Retinal pigment epithelial cell (primary cell): ENCODE measurements around the gene LRPAP1.

Experiments used
- DNase-seq: peaks from one replicate; pipeline ENCODE4 v3.0.0-alpha.2; 2010; ENCODE audit warnings: low read depth
- H3K4me3 ChIP-seq: 2 replicates; pipeline ENCODE4 v1.5.1; 2011; ENCODE audit warnings: mild to moderate bottlenecking, low read length, control low read depth, moderate library complexity
- TF ChIP-seq, protein P1 (sequence below): conservative IDR thresholded peaks from 2 replicates; pipeline ENCODE4 v1.5.1; 2011; ENCODE audit warnings: low read depth, low read length, control low read depth, inconsistent platforms

Gene LRPAP1

DNA sequence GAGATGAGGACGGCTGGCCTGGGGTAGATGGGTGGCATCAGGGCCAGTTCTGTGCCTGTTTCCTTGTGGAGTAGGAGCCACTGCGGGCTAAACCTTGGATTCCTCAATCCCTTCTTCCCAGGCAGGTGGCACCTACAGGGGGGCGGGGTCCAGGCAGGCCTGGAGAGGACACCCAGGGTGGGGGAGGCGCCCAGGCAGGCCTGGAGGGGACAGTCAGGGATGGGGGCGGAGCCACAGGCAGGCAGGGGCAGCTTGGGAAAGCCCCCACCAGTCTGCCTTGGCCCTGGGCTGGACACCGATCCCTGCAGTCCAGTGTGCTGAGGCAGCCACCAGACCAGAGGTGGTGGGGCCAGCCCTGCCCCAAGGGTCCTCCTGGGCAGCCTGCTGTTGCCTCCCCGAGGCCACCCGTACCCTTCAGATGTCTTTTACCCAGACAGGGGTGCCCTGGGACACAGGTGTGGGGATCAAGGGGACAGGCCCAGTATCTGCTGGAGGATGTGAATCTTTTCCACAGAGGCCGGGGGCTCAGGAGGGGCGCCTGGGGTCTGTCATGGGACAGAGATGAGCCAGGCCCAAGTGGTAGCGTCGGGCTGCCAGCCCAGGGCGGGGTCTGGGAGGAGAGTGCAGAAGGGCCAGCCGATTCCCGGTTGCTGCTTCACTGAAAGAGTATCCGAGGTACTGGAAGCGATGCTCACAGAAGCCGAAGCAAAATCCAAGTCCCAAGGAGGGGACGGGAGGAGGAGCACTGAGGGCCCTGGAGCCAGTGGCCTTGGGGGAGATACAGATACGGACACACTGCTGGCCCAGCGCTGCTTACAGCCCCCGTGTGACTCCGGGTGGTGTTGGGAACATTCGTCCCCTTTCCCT lies 34.5 kb downstream of the LRPAP1 start:
- no peak for DNase-seq
- TF ChIP-seq, protein P1, sequence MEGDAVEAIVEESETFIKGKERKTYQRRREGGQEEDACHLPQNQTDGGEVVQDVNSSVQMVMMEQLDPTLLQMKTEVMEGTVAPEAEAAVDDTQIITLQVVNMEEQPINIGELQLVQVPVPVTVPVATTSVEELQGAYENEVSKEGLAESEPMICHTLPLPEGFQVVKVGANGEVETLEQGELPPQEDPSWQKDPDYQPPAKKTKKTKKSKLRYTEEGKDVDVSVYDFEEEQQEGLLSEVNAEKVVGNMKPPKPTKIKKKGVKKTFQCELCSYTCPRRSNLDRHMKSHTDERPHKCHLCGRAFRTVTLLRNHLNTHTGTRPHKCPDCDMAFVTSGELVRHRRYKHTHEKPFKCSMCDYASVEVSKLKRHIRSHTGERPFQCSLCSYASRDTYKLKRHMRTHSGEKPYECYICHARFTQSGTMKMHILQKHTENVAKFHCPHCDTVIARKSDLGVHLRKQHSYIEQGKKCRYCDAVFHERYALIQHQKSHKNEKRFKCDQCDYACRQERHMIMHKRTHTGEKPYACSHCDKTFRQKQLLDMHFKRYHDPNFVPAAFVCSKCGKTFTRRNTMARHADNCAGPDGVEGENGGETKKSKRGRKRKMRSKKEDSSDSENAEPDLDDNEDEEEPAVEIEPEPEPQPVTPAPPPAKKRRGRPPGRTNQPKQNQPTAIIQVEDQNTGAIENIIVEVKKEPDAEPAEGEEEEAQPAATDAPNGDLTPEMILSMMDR = no peak
- no peak overlapping the region for H3K4me3 ChIP-seq

DNA sequence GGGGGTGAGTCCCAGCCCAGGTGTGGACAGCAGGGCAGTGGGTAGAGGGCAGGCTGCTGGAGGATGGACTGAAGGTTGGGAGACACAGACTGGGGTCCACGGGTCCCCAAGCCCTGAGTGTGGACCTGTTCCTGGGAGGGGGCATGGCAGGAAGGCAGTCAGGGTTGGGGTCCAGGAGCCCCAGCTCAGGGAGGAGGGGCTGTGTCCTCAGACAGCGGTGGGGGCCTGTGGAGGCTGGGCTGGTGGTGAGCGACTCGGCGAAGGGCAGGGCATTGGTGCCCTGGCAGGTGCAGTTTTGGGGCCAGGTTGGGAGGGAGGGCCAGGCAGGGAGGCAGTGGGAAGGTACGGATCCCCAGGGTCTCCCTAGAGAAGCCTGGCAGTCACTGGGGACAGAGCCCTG lies 35.1 kb downstream of the LRPAP1 start:
- TF ChIP-seq, protein P1 = no peak
- H3K4me3 ChIP-seq = no peak overlapping the region
- no peak for DNase-seq

DNA sequence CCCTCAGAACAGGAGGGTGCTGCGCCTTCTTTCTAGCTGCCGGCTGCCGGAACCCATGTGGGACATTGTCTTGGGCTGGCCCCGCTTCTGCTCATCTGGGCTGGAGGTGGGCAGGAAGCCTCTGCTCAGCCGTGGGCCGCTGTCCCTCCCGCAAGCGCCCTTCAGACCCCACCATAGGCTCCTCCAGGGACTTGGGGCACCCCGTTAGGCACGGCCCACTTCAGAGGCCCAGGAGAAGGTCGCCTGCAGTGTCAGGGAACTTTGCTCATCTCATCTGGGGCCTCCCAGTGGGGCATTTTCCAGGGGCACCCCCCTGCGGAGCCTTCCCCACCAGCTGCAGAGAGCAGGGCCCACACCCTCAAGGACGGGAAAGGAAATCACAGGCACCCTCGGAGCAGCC lies 36.2 kb downstream of the LRPAP1 start:
- no peak for DNase-seq
- no peak overlapping the region for H3K4me3 ChIP-seq
- TF ChIP-seq, protein P1 = no peak

DNA sequence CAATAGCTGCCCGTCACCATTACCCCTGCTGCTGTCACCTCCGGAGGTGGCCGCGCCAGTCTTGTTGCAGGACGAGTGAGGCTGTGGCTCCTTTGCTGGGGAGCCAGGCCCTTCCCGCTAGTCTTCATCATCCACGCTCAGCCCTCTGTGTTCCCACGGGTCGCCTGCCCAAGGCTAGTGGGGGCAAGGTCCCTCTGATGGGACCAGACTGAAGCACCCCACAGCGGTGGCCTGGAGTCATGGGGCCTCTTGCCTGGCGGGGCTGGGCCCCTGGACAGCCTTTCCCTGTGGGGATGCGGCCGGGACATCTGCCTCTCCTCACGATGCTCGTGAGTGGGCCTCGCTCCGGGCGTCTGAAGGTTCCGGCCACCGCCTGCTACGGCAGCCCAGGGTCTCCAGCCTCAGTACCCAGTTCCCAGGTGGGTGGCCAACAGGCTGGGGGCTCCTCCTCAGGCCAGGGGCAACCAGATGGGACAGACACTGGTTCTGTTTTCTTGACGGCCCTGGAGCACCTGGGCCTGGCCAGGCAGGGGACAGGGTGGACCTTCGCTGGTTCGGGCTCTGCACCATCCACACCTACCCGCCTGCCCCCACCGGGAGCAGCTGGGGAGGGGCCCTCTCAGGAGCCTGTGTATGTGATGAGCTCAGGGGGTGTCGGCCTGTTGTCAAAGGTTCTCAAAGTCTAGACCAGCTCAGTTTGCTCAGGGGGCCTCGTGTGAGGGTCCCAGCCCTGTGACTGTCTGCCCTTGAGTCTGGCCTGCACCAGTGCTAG lies 36.8 kb downstream of the LRPAP1 start:
- no peak for DNase-seq
- TF ChIP-seq, protein P1 = no peak
- H3K4me3 ChIP-seq = no peak overlapping the region

DNA sequence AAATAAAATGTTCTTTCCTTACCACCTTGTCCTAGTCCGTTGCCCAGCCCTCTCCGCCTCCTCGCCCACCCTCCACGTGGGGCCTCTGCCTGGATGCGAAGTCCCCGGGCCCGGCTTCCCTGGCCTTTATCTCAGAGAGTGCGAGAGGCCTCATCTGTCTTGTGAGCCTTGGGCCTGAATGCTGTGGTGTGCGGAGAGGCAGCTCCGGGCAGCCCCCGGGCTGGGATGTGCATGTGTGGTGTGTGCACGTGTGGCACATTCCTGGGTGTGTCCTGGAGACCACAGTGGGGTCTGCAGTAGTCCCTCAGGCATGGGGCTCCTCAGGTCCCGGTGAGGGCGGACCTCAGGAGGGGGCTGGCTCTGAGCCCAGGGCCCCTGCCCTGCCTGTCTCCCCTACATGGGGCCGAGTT lies 37.8 kb downstream of the LRPAP1 start:
- no peak overlapping the region for H3K4me3 ChIP-seq
- no peak for DNase-seq
- TF ChIP-seq, protein P1 = no peak

DNA sequence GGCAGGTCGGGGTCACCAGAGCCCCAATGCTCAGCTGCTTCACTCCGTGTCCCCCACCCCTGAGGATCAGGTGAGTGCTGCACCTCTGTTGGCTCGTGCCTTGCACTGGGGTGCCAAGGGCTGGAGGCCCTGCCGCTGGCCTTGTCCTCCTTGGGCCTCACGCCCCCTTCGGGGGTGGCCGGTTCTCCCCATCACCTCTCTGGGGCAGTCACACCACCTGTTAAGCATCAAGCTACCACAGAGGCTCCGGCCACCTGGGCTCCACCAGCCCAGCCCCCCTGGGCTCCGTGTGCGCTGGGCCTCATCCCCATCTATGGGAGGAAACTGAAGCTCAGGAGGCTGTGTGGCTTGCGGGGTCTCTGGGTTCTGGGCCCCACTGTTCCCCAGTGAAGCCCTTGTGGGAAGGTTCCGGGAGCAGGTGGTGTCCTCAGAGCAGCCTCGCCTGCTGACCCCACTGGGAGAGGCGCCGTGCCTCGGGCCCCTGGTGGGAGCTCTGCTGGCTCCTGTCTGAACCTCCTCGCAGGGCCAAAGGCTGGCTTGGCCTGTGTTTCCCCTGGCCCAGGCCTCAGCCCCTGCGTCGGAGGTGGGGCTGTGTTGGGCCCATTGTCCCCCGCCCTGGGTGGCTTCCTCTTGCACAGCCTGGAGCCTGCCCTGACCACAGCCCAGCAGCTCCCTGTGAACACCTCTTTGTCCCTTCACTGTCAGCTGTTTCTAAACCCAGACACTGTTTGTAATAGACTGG lies 38.3 kb downstream of the LRPAP1 start:
- no peak for DNase-seq
- TF ChIP-seq, protein P1 = no peak
- no peak overlapping the region for H3K4me3 ChIP-seq
